Fibroblast of the conjunctiva (primary cell): ENCODE results near the gene LSM12.

ENCODE experiments used
- DNase-seq: peaks from one replicate; pipeline ENCODE4 v3.0.0-alpha.2; 2010; ENCODE audit warnings: low read depth

The LSM12 gene

GRCh38 chr17:44095647-44096496 lies 29.4 kb upstream of the LSM12 start:
- peak; percentile 83 for DNase-seq

GRCh38 chr17:44095388-44095646 lies 28.8 kb upstream of the LSM12 start:
- DNase-seq: no peak

GRCh38 chr17:44094701-44095387 lies 28.4 kb upstream of the LSM12 start:
- no peak for DNase-seq

- DNase-seq: no peak
These were observed 26.9 kb upstream of the LSM12 start for GRCh38 chr17:44093231-44093900.

GRCh38 chr17:44092051-44092450 lies 25.6 kb upstream of the LSM12 start:
- DNase-seq: no peak

GRCh38 chr17:44091200-44091997 lies 24.9 kb upstream of the LSM12 start:
- DNase-seq: no peak

GRCh38 chr17:44088254-44088653 lies 21.8 kb upstream of the LSM12 start:
- DNase-seq: no peak

GRCh38 chr17:44087319-44087718 lies 20.8 kb upstream of the LSM12 start:
- DNase-seq: no peak

GRCh38 chr17:44086364-44087311 lies 20.2 kb upstream of the LSM12 start:
- peak; percentile 83 for DNase-seq

- no peak for DNase-seq
These were observed 19.4 kb upstream of the LSM12 start for GRCh38 chr17:44085908-44086307.

- no peak for DNase-seq
These were observed 18.4 kb upstream of the LSM12 start for GRCh38 chr17:44084921-44085320.

- no peak for DNase-seq
These were observed 17.7 kb upstream of the LSM12 start for GRCh38 chr17:44084131-44084538.

GRCh38 chr17:44083250-44083849 lies 16.9 kb upstream of the LSM12 start:
- DNase-seq: no peak

GRCh38 chr17:44082256-44082927 lies 15.9 kb upstream of the LSM12 start:
- DNase-seq: no peak

GRCh38 chr17:44081681-44082080 lies 15.2 kb upstream of the LSM12 start:
- no peak for DNase-seq

GRCh38 chr17:44079877-44080821 lies 13.7 kb upstream of the LSM12 start:
- DNase-seq: no peak

GRCh38 chr17:44078412-44078811 lies 11.9 kb upstream of the LSM12 start:
- no peak for DNase-seq

GRCh38 chr17:44077595-44077909 lies 11.1 kb upstream of the LSM12 start:
- no peak for DNase-seq
